Activated CD8-positive, alpha-beta memory T cell treated with anti-CD3 and anti-CD28 coated beads for 48 hours (primary cell): ENCODE measurements around the gene ZBED2.

Experiments
- DNase-seq, 3 experiments: peaks; one replicate each; pipeline ENCODE4 v3.0.0-alpha.2; 2020; ENCODE audit warnings: low read depth in 2 of 3, low spot score in 2 of 3

ZBED2 gene

GRCh38 chr3:111604119-111604518 lies 9.0 kb upstream of the ZBED2 start:
- no peak for DNase-seq

GRCh38 chr3:111603679-111604078 lies 8.5 kb upstream of the ZBED2 start:
- DNase-seq, result no peak

- no peak for DNase-seq
Measured at GRCh38 chr3:111601810-111602209, 6.7 kb upstream of the ZBED2 start.

GRCh38 chr3:111598552-111598951 lies 3.4 kb upstream of the ZBED2 start:
- DNase-seq, result no peak

- DNase-seq, result no peak
Measured at GRCh38 chr3:111598139-111598538, 3.0 kb upstream of the ZBED2 start.

- no peak for DNase-seq
Measured at GRCh38 chr3:111596328-111596727, 1.2 kb upstream of the ZBED2 start.

GRCh38 chr3:111594781-111595180 lies 365 bp downstream of the ZBED2 start:
- DNase-seq, result no peak

GRCh38 chr3:111594205-111594604 lies 941 bp downstream of the ZBED2 start:
- no peak for DNase-seq

GRCh38 chr3:111593666-111594065 lies 1.5 kb downstream of the ZBED2 start:
- no peak for DNase-seq

GRCh38 chr3:111592936-111593335 lies 2.2 kb downstream of the ZBED2 start:
- no peak for DNase-seq

- DNase-seq, result no peak
Measured at GRCh38 chr3:111592143-111592542, 3.0 kb downstream of the ZBED2 start.

GRCh38 chr3:111591555-111591954 lies 3.6 kb downstream of the ZBED2 start:
- no peak for DNase-seq

- DNase-seq, result no peak
Measured at GRCh38 chr3:111590143-111590491, 5.0 kb downstream of the ZBED2 start.

GRCh38 chr3:111589303-111590142 lies 5.6 kb downstream of the ZBED2 start:
- no peak for DNase-seq

- no peak for DNase-seq
Measured at GRCh38 chr3:111588527-111588926, 6.6 kb downstream of the ZBED2 start.

- DNase-seq, result no peak
Measured at GRCh38 chr3:111585217-111585616, 9.9 kb downstream of the ZBED2 start.

- DNase-seq, result no peak
Measured at GRCh38 chr3:111584744-111585143, 10.4 kb downstream of the ZBED2 start.

- no peak for DNase-seq
Measured at GRCh38 chr3:111582120-111582474, 13.0 kb downstream of the ZBED2 start.

- DNase-seq, result no peak
Measured at GRCh38 chr3:111581403-111582119, 13.6 kb downstream of the ZBED2 start.

- no peak for DNase-seq
Measured at GRCh38 chr3:111579495-111579894, 15.7 kb downstream of the ZBED2 start.

GRCh38 chr3:111578867-111579266 lies 16.3 kb downstream of the ZBED2 start:
- DNase-seq, result no peak

- DNase-seq, result no peak
Measured at GRCh38 chr3:111577798-111578685, 17.1 kb downstream of the ZBED2 start.
